GM18499 (cell line): ENCODE measurements around the gene DAPK2.
A peak's percentile ranks its signal among the peaks of the same experiment; 100 is the strongest.
"Not testable (repeated sequence)": the region's sequence is repeated elsewhere in the genome, so short reads cannot be mapped to it uniquely, and the experiment has no call there.

ENCODE experiments used
- ATAC-seq: cut with Tn5 transposase; IDR thresholded peaks from one replicate; pipeline ENCODE4 v1.9.1; 2021; ENCODE audit warnings: moderate number of reproducible peaks; ENCODE audit not compliant: insufficient read depth, unreplicated experiment

Gene DAPK2

GRCh38 chr15:63979262-63979793 lies 67.0 kb downstream of the DAPK2 start:
- ATAC-seq = no peak

- no peak for ATAC-seq
These were observed 67.6 kb downstream of the DAPK2 start for GRCh38 chr15:63978511-63979261.

DNA sequence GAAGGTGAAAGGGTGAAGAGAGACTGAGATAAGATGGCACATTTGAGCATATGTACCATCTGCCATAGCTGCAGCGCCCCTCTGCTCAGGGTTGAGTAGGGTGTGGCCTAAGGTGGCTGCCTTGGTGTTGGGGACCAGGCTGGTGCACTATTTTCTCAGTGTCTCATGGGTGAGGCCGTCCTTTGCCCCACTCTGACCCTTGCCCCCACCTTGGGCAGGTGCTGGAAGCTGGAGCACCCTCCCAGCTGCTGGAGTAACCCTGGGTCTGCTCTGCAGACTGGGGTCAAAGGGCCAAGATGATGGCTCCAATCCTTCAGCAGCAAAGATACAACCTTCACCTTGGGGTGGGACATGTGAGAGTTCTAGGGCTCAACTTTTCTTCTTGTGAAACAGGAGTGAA lies 69.2 kb downstream of the DAPK2 start:
- ATAC-seq = no peak

GRCh38 chr15:63974021-63974420 lies 72.3 kb downstream of the DAPK2 start:
- no peak for ATAC-seq

GRCh38 chr15:63973212-63974009 lies 72.9 kb downstream of the DAPK2 start:
- no peak for ATAC-seq

- ATAC-seq = no peak
These were observed 73.5 kb downstream of the DAPK2 start for GRCh38 chr15:63972801-63973200.

GRCh38 chr15:63971904-63972303 lies 74.4 kb downstream of the DAPK2 start:
- no peak for ATAC-seq

DNA sequence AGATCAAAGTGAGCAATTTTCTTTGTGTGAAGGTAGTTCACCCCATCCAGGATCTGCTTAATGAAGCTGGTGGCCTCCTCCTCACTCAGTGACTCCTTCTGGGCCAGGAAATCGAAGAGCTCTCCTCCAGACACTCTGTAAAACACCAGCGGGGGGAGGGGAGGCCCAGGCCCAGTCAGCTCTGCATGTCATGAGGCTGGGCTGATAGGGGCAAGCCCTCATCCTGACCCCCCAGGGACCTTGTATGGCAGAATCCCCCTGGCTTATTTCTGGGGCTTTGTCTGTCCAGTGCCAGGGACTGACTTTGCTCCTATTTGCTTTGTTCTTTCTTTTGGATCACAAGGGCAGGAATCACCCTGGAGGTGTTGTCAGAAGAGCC lies 74.9 kb downstream of the DAPK2 start:
- ATAC-seq = no peak

DNA sequence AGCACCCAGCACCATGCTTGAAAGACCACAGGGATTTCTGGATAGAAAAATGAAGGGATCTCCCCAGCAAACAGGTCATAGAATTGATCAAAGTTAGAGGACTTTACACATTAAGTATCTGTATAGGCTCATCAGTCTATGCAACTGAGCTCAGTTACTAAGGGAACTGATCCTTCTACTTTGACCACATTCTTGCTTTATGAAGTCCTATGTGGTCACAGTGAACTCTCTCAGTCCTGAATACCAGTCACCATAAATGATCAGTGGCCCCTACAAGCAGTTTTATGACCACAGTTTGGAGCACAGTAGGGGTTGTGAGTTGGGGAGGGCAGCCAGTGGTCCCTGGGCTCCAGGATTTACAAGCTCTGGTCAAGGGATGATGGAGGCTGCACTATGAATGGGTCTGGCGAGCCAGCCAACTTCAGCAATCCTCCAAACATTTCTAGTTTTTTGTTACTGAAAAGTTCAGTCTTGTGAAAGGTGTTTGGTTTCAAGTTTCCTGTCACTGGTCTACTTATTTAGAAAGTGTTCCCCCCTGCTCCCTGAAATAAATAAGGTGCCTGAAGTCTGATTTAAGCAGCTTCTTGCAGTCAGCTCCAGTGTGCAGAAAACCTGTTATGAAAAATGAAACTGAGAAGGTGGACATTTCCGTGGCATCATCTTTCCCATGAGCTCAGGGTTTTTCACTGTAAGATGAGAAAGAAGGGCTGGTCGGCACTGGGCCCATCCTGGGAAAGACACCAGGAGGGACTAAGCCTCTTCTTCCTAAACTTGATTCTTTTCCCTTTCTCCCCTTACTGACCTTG lies 75.5 kb downstream of the DAPK2 start:
- ATAC-seq = peak; percentile 90

GRCh38 chr15:63969652-63970421 lies 76.4 kb downstream of the DAPK2 start:
- no peak for ATAC-seq

- no peak for ATAC-seq
These were observed 77.6 kb downstream of the DAPK2 start for GRCh38 chr15:63968700-63969099.

DNA sequence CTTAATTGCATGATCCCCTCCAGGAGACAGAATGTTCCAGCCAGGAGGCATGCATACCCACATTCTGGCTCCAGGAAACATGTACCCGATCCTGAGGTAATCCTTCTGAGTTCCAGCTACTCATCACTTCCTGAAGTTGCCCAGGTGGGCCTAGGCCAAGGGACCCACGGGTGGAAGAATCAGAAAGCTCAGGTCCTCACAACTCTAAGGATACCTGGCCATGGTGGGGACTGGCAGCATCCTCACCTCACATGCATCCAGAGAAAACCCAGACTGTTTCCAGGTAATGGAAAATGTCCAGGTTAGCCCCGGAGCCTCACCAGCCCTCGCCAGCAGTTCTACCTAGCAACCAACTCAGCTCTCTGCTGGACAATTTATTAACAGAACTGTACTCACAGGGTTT lies 78.2 kb downstream of the DAPK2 start:
- ATAC-seq = no peak

DNA sequence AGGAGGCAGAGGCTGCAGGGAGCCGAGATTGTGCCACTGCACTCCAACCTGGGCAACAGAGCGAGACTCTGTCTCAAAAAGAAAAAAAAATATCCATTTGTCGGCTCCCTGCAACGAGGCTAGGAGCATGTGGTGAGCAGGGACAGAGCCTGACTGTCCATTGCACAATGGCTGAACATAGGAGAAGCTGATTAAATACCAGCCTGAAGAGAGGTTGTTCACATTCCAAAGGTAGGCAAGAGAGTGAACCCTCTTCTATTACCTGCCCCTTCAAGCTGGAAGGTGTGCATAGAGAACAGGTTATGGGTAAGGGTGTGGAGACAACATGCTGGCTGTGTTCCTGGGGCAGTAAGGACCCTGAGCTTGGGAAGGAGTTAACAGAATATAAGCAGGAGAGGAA lies 78.7 kb downstream of the DAPK2 start:
- ATAC-seq = no peak

DNA sequence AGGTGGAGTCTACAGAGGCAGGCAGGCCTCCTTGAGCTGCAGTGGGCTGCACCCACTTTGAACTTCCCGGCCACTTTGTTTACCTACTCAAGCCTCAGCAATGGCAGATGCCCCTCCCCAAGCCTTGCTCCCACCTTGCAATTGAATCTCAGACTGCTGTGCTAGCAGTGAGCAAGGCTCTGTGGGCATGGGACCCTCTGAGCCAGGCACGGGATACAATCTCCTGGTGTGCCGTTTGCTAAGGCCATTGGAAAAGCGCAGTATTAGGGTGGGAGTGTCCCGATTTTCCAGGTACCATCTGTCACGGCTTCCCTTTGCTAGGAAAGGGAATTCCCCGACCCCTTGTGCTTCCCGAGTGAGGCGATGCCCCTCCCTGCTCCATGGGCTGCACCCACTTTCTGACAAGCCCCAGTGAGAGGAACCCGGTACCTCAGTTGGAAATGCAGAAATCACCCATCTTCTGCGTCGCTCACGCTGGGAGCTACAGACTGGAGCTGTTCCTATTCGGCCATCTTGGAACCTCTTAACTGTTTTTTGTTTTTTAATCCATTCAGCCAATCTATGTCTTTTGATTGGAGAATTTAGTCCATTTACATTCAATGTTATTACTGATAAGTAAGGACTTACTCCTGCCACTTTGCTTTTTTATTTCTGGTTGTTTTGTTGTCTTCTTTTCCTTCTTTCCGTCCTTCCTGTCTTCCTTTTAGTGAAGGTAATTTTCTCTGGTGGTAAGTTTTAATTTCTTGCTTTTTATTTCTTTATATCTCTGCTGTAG lies 83.2 kb downstream of the DAPK2 start:
- ATAC-seq = not testable (repeated sequence)

- no peak for ATAC-seq
These were observed 92.8 kb downstream of the DAPK2 start for GRCh38 chr15:63953524-63953923.

- no peak for ATAC-seq
These were observed 95.3 kb downstream of the DAPK2 start for GRCh38 chr15:63950911-63951481.

DNA sequence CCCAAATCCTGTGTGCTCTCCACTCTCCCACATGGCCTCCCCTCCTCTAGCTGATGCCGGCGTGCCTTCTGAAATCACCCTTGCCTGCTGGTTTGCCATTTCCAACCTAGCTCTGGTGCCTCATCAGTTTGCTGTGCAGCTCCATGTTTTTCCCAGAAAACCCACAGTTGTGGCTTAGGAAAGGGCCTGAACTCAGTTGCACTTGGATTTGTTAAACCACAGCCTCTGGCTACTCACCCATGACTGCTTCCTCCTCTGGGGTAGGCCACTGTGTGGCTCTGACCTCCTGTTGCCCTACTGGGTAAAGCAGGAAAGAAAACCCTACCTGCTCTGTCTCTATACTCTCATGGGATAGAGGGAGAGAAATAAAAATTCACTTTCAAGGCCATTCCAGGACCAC lies 97.3 kb downstream of the DAPK2 start:
- no peak for ATAC-seq

DNA sequence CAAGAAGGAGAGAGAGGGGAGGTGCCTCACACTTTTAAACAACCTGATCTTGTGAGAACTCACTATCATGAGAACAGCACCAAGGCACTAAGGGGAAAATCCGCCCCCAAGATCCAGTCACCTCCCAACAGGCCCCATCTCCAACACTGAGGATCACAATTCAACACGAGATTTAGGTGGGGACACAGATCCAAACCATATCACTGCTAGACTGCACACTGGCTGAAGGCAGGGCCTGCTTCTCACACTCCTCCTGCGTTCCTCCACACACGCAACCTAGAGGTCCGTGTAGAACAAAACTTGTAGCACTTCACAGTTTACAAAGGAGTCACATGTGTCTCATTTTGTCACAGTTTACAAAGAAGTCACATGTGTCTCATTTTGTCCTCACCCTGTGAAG lies 97.8 kb downstream of the DAPK2 start:
- ATAC-seq = no peak

DNA sequence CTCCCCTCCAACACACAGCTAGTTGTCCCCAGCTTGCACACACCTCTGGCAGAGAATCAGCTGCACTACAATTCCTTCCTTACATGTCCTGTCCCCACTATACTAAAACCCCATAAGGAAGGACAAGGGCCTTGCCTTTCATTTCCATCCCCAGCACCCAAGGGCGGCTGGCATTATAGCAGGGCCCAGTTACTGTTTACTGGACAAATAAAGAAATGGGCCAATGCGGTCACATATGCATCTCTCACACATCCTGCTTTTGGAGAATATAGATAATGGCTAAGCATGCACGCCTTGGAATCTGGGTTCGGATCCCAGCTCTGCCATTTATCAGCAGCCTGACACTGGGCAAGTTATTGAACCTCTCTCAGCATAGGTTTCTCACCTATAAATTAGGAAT lies 99.1 kb downstream of the DAPK2 start:
- no peak for ATAC-seq
